H9 (cell line): ENCODE data around the gene TEKT3. TPM values are rescaled to one million over a fixed set of nuclear protein-coding genes. Genes with fewer than 3 reads are reported as not detected.

ENCODE experiments used
- DNase-seq: peaks from one replicate; pipeline ENCODE4 v3.0.0-alpha.2; 2017
- H2AFZ ChIP-seq: one replicate; pipeline ENCODE4 v1.6.1; 2013; ENCODE audit warnings: mild to moderate bottlenecking, low read length, control low read depth, moderate library complexity
- H2AK5ac ChIP-seq: 2 replicates; pipeline ENCODE4 v1.6.1; 2013; ENCODE audit warnings: low read length, control low read depth, mixed read lengths; ENCODE audit not compliant: insufficient read length
- H2BK120ac ChIP-seq: one replicate; pipeline ENCODE4 v1.6.1; 2013; ENCODE audit warnings: low read depth, mild to moderate bottlenecking, low read length, control low read depth, inconsistent platforms; ENCODE audit not compliant: poor library complexity, severe bottlenecking
- H2BK12ac ChIP-seq: 2 replicates; pipeline ENCODE4 v1.6.1; 2013; ENCODE audit warnings: low read length, control low read depth, mixed read lengths, low read depth; ENCODE audit not compliant: insufficient read length
- H2BK15ac ChIP-seq: 2 replicates; pipeline ENCODE4 v1.6.1; 2013; ENCODE audit warnings: low read depth, low read length, control low read depth
- H2BK20ac ChIP-seq: one replicate; pipeline ENCODE4 v1.6.1; 2013; ENCODE audit warnings: low read depth, mild to moderate bottlenecking, low read length, control low read depth, inconsistent platforms; ENCODE audit not compliant: poor library complexity, severe bottlenecking
- H2BK5ac ChIP-seq: 2 replicates; pipeline ENCODE4 v1.6.1; 2013; ENCODE audit warnings: low read length, control low read depth, mixed read lengths; ENCODE audit not compliant: insufficient read length
- H3K14ac ChIP-seq: 2 replicates; pipeline ENCODE4 v1.6.1; 2013; ENCODE audit warnings: low read length, control low read depth; ENCODE audit not compliant: insufficient read depth
- H3K18ac ChIP-seq: 2 replicates; pipeline ENCODE4 v1.6.1; 2013; ENCODE audit warnings: low read depth, mild to moderate bottlenecking, mixed read lengths, low read length, control low read depth; ENCODE audit not compliant: insufficient read length
- H3K23ac ChIP-seq: 2 replicates; pipeline ENCODE4 v1.6.1; 2013; ENCODE audit warnings: low read length, control low read depth, mixed read lengths, low read depth; ENCODE audit not compliant: insufficient read length
- H3K23me2 ChIP-seq: 2 replicates; pipeline ENCODE4 v1.6.1; 2013; ENCODE audit warnings: low read depth, mild to moderate bottlenecking, mixed read lengths, low read length, control low read depth; ENCODE audit not compliant: insufficient read length, poor library complexity, severe bottlenecking
- H3K27ac ChIP-seq: 2 replicates; pipeline ENCODE4 v1.5.1; 2013; ENCODE audit warnings: low read length, control low read depth, mixed read lengths, low read depth; ENCODE audit not compliant: insufficient read length
- H3K27me3 ChIP-seq: 2 replicates; pipeline ENCODE4 v1.6.1; 2013; ENCODE audit warnings: low read length, control low read depth, inconsistent platforms; ENCODE audit not compliant: insufficient read depth
- H3K4ac ChIP-seq: 2 replicates; pipeline ENCODE4 v1.6.1; 2013; ENCODE audit warnings: low read depth, mild to moderate bottlenecking, control low read depth, inconsistent platforms, low read length, moderate library complexity
- H3K4me1 ChIP-seq: 2 replicates; pipeline ENCODE4 v1.6.1; 2013; ENCODE audit warnings: low read length, control low read depth, inconsistent platforms; ENCODE audit not compliant: insufficient read depth
- H3K4me2 ChIP-seq: 2 replicates; pipeline ENCODE4 v1.6.1; 2013; ENCODE audit warnings: low read length, control low read depth, mixed read lengths; ENCODE audit not compliant: insufficient read length, insufficient read depth
- H3K56ac ChIP-seq: 2 replicates; pipeline ENCODE4 v1.6.1; 2013; ENCODE audit warnings: low read depth, mild to moderate bottlenecking, mixed read lengths, low read length, control low read depth; ENCODE audit not compliant: insufficient read length
- H3K79me1 ChIP-seq: 2 replicates; pipeline ENCODE4 v1.6.1; 2013; ENCODE audit warnings: low read depth, mild to moderate bottlenecking, moderate library complexity, low read length, control low read depth, inconsistent platforms; ENCODE audit not compliant: insufficient read depth, poor library complexity, severe bottlenecking
- H3K79me2 ChIP-seq: 2 replicates; pipeline ENCODE4 v1.6.1; 2013; ENCODE audit warnings: low read length, control low read depth, inconsistent platforms; ENCODE audit not compliant: insufficient read depth
- H3K9ac ChIP-seq: 2 replicates; pipeline ENCODE4 v1.6.1; 2013; ENCODE audit warnings: low read length, control low read depth, mixed read lengths; ENCODE audit not compliant: insufficient read length; ENCODE audit errors: extremely low read depth
- H3K9me3 ChIP-seq: one replicate; pipeline ENCODE4 v1.6.1; 2013; ENCODE audit warnings: low read depth, low read length, inconsistent platforms; ENCODE audit not compliant: control insufficient read depth
- H3T11ph ChIP-seq: one replicate; pipeline ENCODE4 v1.6.1; 2013; ENCODE audit warnings: mild to moderate bottlenecking, low read length, control low read depth, inconsistent platforms
- H4K20me1 ChIP-seq: one replicate; pipeline ENCODE4 v1.6.1; 2013; ENCODE audit not compliant: control insufficient read depth, insufficient read length, insufficient read depth
- H4K5ac ChIP-seq: 2 replicates; pipeline ENCODE4 v1.6.1; 2013; ENCODE audit warnings: low read depth, mild to moderate bottlenecking, mixed read lengths, low read length, control low read depth; ENCODE audit not compliant: insufficient read length
- H4K8ac ChIP-seq: replicated peaks from 2 replicates; pipeline ENCODE4 v1.6.1; 2013; ENCODE audit warnings: low read length, control low read depth, mixed read lengths, low read depth; ENCODE audit not compliant: insufficient read length
- H4K91ac ChIP-seq: 2 replicates; pipeline ENCODE4 v1.6.1; 2013; ENCODE audit warnings: low read depth, mild to moderate bottlenecking, moderate library complexity, mixed read lengths, low read length, control low read depth; ENCODE audit not compliant: insufficient read length
- H3K27ac Mint-ChIP-seq, 3 experiments: 2 replicates in 2 of 3; 3 replicates in 1 of 3; pipeline ENCODE4 v1.8.0; 2020 to 2021; ENCODE audit warnings: mixed read lengths in 3 of 3, mild to moderate bottlenecking in 1 of 3, moderate library complexity in 1 of 3
- H3K27me3 Mint-ChIP-seq: 2 replicates; pipeline ENCODE4 v1.8.0; 2021; ENCODE audit warnings: low read depth, mild to moderate bottlenecking, moderate library complexity, mixed read lengths
- H3K36me3 Mint-ChIP-seq, 3 experiments: 2 replicates in 2 of 3; 3 replicates in 1 of 3; pipeline ENCODE4 v1.8.0; 2020 to 2021; ENCODE audit warnings: low read depth in 3 of 3, mixed read lengths in 3 of 3; ENCODE audit not compliant: insufficient read depth in 1 of 3
- H3K4me1 Mint-ChIP-seq, 2 experiments: 2 replicates each; pipeline ENCODE4 v1.8.0; 2020; ENCODE audit warnings: mixed read lengths in 2 of 2
- H3K4me3 Mint-ChIP-seq, 2 experiments: 2 replicates in 1 of 2; 3 replicates in 1 of 2; pipeline ENCODE4 v1.8.0; 2020 to 2021; ENCODE audit warnings: mild to moderate bottlenecking in 2 of 2, mixed read lengths in 2 of 2, moderate library complexity in 1 of 2
- H3K9me3 Mint-ChIP-seq, 2 experiments: 2 replicates in 1 of 2; 3 replicates in 1 of 2; pipeline ENCODE4 v1.8.0; 2020; ENCODE audit warnings: mild to moderate bottlenecking in 2 of 2, mixed read lengths in 2 of 2, moderate library complexity in 1 of 2
- CTCF ChIP-seq: fragments of 200-600 bp; sonication (generic); conservative IDR thresholded peaks from 3 replicates; pipeline ENCODE4 v1.8.0; 2021; ENCODE audit warnings: antibody characterized with exemption, mild to moderate bottlenecking
- WGBS: extraction: QIAGEN DNeasy Blood & Tissue Kit; methylation state at CpG from one replicate; pipeline ENCODE4 v1.1.7; 2013; ENCODE audit warnings: missing lambda C conversion rate, low lambda C conversion rate, mixed read lengths; ENCODE audit not compliant: insufficient read length; ENCODE audit errors: extremely low coverage; 5-methylcytosine and 5-hydroxymethylcytosine counted together
- total RNA-seq: library from RNA; stranded (reverse); gene quantifications from 2 replicates; pipeline ENCODE4 v1.2.1, GENCODE V29; 2021

Gene TEKT3
- total RNA-seq, 1 experiment from 2014 or later: 0.42 TPM

DNA sequence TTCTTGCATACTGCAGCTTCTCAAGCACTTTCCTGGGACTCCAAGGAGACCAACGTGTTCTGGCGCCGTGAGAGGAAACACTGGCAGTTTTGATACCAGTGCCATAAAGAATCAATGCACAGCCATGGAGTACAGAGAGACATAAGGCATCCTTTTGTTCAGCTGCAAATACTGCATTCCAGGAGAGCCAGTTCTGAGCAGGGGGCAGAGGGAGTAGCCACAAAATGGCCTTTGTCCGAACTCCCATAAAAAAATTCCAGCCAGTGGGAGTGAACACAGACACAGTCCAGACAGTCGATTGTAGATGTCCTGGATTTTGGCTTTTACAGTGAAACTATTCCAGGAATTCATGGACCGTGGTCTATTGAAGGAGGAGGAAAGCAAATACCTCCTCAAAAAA, 36.2 kb upstream of the TEKT3 start:
- WGBS: no CpG with 5 or more reads among the region's 6 CpGs
- Mint-ChIP-seq H3K36me3 (no peaks in the 10 kb centered on the region), H3K4me3 (no peak overlapping the region)

More for the DNA sequence above, 36.2 kb upstream of the TEKT3 start:
- no peak for DNase-seq
- Mint-ChIP-seq H3K9me3 (no peaks in the 10 kb centered on the region), H3K4me1 (0 out of 4 replicates have a peak, but pooled peaks cover 0 to 2% of the 10 kb centered on the region in 2 experiments), H3K27me3 (no peaks in the 10 kb centered on the region), H3K27ac (no peak overlapping the region)
- H3K14ac ChIP-seq: no peak overlapping the region
- H2BK20ac ChIP-seq: no peak overlapping the region
- no peak overlapping the region for H3K18ac ChIP-seq
- H3K9ac ChIP-seq: no peak overlapping the region
- no peaks in the 10 kb centered on the region for H3K23me2 ChIP-seq
- H3K79me1 ChIP-seq: no peaks in the 10 kb centered on the region
- H3K9me3 ChIP-seq: no peaks in the 10 kb centered on the region
- no peaks in the 10 kb centered on the region for H4K20me1 ChIP-seq
- H3K27me3 ChIP-seq: no peaks in the 10 kb centered on the region
- no peak overlapping the region for H3K23ac ChIP-seq
- H2AFZ ChIP-seq: no peak overlapping the region
- no peaks in the 10 kb centered on the region for H3K79me2 ChIP-seq
- TF ChIP-seq CTCF: no peak
- no peak overlapping the region for H2BK12ac ChIP-seq
- no peak overlapping the region for H2BK5ac ChIP-seq
- no peak overlapping the region for H2AK5ac ChIP-seq
- H3T11ph ChIP-seq: no peak overlapping the region
- H3K4ac ChIP-seq: no peak overlapping the region
- no peak overlapping the region for H4K8ac ChIP-seq
- no peak overlapping the region for H2BK120ac ChIP-seq
- H4K5ac ChIP-seq: no peak overlapping the region
- no peak overlapping the region for H2BK15ac ChIP-seq
- no peaks in the 10 kb centered on the region for H3K4me1 ChIP-seq
- H4K91ac ChIP-seq: no peak overlapping the region
- no peak overlapping the region for H3K4me2 ChIP-seq
- no peak overlapping the region for H3K27ac ChIP-seq
- H3K56ac ChIP-seq: no peak overlapping the region
